ENCODE measurements around the gene CD74.

CD74 gene

DNA sequence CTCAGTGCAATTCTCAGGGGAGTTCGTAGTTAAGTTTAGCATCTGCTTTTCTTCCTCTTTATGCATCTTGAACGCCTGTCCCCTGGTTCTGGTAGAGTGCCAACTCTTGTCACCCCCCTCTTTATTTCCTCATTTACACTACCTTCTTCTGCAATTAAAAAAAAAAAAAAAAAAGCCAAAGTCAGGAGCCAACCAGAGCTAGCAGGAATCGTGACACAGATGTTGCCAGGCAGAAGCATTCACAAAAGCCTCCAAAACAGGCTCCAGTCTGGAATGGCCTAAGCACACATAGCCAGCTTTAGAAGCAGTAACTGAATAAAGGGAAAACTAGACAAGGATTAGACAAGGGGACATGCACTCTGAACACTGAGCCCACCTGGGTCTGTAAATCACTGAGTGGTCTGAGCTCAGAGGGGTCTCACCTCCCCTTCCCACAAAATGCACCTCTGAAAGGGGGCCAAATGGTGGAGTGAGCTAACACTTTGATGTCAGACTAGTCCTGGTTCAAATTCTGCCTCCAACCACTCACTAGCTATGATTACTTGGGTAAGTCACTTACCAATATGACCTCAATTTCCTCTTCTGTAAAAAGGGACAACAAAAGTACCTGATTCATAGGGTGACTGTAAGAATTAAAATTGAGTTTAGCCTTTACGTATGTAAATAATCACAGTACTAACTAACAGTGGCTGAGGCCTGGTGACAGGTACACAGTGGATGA, 2.0 kb downstream of the CD74 start:
- DNase-seq (ENCODE audit: low read depth in 3 of 3, low spot score in 1 of 3): no peak

DNA sequence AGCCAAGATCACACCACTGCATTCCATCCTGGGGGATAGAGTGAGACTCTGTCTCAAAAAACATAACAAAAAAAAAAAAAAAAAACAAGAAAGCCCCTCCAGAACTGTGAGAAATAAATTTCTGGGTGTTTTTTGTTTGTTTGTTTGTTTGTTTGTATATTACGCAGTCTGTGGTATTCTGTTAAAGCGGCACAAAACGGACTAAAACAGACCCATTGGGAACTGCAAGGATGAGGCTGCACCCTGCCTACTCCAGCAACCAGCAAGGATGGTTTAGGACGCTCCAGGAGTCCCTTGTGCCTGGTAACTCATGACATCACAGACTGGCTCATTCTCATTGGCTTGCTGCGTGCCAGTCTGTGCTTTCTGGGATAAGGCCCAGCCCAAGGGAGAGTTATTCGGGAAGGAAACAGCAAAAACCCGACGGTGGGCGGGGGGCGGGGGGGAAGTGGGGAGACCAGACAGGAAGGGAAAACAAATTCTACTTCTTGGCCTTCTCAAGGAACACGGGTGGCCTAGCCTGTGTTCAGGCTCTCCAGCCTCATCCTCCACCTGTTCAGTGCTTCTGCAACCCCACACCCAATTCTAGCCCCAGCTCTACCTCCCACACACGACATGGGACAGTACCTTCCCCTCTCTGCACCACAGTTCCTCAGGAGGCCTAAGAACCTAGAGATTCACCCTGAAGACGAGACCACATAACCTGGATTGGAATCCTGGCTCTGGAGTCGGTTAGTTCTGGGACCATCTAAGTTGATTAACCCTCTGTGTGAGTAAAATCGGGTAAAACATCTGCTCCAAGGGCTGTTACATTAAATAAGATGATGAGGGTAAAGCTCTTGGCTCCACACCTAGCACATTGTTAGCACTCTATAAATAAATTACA, 2.8 kb downstream of the CD74 start:
- DNase-seq (ENCODE audit: low read depth in 3 of 3, low spot score in 1 of 3): peak in 1 of 3 donors; percentile 17

DNA sequence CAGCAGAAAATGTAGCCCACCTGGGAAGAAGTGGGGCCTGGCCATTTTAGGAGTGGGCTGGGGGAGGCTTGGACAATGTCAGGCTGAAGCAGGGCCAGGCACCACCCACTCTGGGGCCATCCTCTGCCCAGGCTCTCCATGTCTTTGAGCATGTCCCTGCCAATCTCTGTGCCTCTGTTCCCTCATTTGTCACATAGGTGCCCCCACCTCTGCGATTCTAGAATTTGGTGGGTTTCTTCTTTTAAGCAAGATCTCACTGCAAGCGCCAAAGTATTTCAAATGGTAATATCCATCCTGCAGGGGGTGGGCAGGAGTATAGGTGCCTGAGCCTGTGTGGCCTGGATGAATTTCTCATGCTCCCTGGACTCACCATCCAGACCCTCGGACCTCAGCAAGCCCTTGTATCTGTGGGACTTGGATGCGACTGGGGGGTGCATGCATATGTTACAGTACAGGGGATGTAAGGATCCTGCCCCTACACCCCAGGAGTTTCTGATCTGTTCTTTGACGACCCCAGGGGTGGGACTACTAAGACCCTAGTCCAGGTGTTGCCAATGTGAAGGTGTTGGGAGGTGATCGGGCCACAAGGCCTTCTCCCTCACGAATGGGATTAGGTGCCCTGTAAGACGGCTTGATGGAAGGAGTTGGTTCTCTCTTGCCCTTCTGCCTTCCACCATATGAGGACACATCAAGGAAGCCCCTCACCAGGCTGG, 4.3 kb downstream of the CD74 start:
- DNase-seq (ENCODE audit: low read depth in 3 of 3, low spot score in 1 of 3): no peak

DNA sequence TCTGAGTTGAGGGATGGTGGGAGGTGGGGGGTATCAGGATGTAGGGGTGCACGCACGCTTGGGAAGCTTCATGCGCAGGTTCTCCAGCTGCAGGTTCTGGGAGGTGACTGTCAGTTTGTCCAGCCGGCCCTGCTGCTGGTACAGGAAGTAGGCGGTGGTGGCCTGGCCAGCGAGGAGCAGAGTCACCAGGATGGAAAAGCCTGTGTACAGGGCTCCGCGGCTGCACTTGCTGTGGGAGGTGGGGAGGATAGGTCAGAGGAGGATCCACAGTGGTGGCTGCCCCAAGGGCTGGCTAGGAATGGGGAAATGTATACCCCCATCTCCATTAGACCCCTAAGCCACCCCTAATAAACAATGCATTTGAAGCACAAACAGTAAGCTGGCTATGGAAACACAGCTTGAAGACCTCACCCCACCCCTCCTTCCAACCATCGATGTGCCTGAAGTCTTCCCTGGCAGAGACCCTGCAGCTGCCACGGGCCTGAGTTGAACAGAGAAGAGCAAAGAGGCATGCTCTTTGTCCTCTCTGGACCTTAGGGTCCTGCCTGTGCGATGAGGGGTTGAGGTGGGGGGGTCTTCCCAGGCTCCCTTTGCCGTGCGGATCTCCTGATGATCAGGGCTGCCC, 5.5 kb downstream of the CD74 start:
- no peak for DNase-seq (ENCODE audit: low read depth in 3 of 3, low spot score in 1 of 3)

DNA sequence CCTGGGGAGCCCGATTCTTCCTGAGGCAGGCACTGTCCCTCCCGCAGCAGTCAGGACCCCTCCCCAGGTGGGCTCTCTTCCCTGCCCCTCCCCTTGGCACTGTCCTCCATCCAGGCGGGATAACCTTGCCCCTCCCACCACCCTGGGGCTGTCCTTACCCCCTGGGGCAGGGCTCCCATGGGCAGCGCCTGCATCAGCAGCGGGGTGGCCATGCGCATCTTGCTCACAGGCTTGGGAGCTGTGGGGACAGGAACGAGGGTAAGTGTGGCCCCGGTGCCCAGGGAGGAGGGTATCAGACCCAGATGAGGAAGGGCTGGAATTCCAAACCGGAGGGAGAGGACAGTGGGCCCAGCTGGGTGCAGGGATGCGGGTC, 6.0 kb downstream of the CD74 start:
- no peak for DNase-seq (ENCODE audit: low read depth in 3 of 3, low spot score in 1 of 3)

DNA sequence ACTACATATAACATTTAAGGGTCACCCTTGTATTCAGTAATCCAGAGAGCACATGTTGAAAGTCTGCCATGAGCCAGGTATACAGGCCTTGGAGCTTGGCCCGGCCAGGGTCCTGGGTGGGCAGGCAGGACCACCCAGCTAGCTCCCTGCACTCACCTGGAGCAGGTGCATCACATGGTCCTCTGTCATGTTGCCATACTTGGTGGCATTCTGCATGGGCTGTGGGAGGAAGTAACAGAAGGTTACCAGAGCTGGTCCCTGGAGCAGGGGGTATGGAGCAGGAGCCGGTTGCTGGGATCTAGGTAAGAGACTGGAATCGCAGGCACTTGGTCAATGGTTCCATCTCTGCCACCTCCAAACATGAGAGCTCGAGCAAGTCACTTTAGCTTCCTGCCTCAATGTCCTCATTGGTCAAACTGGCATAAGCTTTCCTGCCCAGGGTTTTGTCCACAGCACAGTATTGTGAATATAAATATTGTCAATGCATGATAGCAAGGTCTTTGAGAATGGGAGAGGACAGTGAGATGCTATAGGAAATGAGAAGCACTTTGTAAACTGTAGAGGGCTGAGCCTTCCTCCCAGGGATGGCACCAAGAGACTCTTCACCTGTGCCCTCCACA, 6.5 kb downstream of the CD74 start:
- no peak for DNase-seq (ENCODE audit: low read depth in 3 of 3, low spot score in 1 of 3)

DNA sequence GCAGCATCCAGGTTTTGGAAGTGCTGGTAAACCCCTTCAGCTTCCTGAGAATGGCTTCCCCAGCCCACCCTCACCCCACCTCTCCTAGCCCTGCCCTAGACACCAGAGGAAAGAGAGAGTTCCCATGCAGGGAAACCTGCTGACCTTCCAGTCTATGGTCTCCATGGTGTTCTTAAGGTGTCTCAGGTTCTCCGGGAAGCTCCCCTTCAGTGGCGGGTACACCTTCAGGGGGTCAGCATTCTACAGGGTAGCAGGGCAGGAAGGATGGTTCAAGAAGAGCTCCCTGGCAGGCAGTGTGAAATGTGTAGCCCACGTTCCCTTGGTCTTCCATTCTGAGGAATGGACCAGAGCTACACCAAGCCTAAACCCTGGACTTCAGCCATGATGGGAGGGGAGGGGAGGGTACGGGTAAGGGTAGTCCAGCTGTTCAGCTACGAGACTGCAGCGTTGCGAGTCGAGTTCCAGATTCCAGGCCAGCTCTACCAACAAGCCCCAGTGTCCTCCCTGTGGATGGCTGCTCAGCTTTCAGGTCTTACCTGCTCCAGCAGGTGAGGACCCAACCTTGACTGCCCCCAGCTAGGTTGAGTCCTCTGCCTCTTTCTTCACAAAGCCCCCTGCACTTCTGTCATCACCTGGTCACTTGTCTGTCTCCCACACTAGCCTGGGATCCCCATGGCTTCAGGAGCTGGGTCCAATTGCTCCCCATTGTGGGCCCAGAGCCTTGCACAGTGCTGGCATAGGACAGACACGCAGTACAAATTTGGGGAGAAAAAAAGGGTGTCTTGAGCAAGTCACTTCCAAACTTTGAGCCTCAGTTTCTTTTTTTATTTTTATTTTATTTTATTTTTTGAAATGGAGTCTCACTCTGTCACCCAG, 7.5 kb downstream of the CD74 start:
- no peak for DNase-seq (ENCODE audit: low read depth in 3 of 3, low spot score in 1 of 3)

DNA sequence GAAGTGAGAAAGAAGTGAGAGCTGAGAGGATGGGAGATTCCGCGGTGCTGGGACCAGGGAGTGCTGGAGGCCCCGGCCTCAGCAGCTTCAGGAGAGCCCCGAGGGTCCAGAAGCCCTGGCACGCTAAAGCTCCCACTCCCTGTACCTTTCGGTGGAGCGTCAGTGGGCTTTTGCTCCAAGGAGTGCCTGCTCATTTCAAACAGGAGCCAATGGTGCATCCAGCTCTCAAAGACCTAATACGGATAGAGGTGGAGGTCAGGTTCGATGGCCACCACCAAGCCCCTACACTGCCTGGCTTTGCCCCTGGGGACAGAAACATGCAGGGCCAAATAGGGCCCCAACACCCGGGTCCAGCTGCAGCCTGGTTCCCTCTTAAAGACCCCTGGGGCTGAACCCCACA, 8.2 kb downstream of the CD74 start:
- DNase-seq (ENCODE audit: low read depth in 3 of 3, low spot score in 1 of 3): no peak

DNA sequence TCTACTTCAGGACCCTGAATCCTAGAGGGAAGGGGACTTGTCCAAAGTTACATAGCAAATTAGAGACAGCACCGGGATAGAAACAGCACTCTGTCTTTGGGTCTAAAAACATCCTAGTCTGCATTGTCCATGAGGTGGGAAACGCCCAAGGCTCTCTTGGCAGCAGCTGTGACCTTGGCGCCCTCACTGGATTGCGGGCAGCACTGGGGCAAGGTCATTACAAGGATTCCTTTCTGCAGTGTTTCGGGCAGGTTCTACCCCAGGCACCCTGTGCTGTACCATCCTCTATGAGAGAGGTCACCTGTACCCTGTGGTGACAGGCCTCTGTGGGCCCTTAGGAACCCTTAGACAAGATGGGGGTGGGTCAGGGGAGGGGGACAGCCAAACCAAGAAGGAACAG, 8.6 kb downstream of the CD74 start:
- no peak for DNase-seq (ENCODE audit: low read depth in 3 of 3, low spot score in 1 of 3)

DNA sequence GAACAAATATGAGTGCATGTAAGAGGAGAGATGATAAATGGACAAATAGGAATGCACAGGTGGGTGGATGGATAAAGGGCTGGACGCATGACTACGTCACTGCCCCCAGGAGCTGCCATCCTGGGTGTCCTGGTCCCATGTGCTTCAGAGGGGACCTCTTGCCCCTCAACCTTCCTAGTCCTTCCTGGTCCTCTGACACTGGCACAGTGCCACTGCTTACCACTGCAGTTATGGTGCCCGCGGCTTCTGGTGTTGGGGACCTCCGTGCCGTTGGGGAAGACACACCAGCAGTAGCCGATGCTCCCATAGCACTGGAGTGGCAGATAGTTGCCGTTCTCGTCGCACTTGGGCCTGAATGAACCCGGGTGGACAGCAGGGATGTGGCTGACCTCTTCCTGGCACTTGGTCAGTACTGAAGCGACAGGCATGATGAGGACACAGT, 9.8 kb downstream of the CD74 start:
- DNase-seq (ENCODE audit: low read depth in 3 of 3, low spot score in 1 of 3): no peak

DNA sequence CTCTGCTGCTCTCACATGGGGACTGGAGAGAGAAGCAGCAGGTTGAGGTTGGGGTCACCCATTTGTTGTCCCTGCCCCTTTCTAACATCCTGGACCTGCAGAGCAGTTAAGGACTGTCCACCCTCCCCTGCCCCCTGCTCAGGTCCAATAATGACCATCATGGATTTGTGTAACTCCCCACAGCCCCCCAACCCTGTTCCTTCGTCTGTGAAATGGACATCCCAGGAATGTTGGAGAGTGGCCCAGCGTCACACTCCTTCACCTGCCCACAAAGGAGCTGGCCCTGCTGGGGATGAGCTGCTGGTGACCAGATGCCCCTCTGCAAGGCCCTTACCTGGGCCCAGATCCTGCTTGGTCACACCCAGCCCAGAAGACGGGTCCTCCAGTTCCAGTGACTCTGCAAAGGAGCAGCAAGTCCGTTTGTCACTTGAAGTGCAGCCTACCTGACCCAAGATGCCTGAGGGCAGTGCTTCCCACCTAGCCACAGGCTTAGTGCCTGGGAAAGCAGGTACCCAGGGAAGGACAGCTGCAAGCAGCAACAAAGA, 10.4 kb downstream of the CD74 start:
- DNase-seq (ENCODE audit: low read depth in 3 of 3, low spot score in 1 of 3): no peak

DNA sequence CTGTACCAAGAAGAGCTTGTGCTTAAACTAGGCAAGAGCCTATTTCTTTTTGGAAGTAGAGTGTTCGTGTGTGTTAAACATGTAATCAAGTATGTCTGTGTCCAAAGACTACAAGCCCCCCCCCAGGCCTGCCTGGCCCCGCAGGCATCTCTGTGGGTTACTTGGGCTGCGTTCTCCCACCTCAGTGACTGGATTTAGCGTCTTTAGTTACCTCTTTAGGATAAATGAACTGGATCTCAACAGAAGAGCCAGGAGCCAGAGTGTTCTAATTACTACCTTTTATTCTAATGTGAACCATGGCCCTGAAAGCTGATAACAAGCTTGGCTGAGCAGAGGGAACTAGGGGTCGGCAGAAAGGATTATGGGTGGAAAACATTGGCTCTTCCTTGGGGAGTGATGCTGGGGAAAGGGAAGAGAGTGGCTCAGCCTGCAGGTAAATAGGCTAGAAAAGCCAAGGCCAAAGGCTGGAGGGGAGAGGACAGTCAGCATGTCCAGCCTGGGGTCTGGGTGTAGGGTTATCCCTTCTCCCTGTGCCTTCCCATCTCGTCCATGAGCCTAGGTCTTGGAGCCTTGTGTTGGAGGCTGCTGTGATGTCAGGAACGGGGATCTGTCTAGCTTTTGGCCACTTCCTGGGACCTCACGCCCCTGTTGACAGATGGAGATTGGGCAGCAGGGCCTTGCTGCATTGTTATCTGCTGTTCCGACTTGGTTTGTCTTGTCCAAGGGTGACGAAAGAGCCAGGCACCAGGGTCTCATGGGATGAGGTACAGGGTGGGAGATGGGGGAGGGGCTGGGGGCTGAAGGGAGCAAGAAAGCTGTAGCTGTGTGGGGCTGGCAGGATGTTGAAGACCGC, 11.1 kb downstream of the CD74 start:
- no peak for DNase-seq (ENCODE audit: low read depth in 3 of 3, low spot score in 1 of 3)

DNA sequence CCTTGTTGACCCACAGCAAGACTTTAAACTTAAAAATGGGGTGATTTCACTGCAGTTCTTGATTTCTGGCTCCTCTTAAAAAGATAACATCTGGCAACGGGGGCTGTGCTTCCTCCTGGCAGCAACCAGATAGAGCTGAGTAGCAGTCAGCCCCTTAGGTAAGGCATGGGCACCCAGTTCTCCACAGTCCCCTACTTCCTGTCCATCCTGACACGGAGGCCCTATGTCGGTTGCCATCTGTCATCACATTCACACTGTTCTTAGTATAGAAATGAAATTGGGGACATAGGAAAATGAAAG, 11.7 kb downstream of the CD74 start:
- no peak for DNase-seq (ENCODE audit: low read depth in 3 of 3, low spot score in 1 of 3)

DNA sequence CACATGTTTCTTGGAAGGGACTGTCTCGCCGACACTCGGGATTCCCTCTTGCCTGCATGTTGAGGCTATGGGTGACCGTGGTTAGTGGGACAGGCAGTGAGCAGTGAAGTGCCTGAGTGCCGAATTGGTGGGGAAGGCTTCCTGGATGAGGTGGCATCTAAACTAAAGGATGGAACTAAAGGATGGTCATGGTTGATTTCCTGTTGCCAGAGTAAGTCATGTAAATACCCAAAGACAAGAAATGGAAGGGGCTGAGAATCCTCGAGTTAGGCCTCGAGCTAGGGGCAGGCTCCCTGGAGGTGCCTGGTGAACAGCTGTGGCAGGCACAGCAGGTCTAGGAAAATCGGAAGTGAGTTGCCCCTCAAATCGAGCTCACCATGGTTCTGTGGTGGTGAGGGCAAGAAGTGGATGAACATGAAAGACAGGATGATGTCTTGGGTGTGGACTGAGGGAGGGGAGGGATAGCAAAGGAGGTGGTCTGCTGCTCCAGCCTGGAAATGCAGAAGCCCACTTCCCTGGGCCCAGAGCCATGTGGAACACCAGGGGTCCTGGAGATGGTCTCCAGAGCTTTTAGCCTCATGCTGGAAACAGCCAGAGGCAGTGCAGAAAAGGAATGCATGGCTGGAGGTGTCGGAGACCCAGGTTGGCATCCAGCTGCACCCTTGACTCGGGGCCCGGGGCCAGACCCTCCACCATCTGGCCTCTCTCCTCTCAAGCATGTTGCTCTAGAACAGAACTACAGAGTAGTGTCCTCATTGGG, 12.2 kb downstream of the CD74 start:
- no peak for DNase-seq (ENCODE audit: low read depth in 3 of 3, low spot score in 1 of 3)

DNA sequence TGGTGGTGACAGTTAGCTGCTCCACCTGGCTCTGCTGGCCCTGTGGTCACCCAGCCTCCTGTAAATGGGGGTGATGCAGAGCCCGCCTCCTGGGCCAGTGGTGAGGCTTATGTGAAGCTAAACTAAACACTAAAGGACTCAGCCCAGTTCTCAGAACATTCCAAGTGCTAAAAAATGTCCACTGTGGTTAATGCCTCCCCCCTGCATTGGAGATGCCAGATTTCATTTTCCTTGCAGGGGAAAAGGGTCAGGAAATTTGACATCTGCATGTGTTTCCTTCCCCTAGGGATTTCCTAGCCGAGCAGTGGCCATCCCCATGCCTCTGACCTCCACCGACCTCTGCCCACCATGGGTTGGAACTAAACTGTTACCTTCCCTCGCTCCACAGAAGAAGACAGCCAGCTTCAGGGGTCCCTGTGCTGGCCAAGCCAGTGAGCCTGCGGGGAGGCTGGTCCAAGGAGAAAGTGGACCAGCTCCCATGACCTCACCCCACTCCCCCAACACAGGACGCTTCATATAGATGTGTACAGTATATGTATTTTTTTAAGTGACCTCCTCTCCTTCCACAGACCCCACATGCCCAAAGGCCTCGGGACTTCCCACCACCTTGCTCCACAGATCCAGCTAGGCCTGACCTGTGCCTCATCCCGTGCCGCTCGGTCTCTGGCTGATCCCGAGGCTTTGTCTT, 13.0 kb downstream of the CD74 start:
- no peak for DNase-seq (ENCODE audit: low read depth in 3 of 3, low spot score in 1 of 3)

DNA sequence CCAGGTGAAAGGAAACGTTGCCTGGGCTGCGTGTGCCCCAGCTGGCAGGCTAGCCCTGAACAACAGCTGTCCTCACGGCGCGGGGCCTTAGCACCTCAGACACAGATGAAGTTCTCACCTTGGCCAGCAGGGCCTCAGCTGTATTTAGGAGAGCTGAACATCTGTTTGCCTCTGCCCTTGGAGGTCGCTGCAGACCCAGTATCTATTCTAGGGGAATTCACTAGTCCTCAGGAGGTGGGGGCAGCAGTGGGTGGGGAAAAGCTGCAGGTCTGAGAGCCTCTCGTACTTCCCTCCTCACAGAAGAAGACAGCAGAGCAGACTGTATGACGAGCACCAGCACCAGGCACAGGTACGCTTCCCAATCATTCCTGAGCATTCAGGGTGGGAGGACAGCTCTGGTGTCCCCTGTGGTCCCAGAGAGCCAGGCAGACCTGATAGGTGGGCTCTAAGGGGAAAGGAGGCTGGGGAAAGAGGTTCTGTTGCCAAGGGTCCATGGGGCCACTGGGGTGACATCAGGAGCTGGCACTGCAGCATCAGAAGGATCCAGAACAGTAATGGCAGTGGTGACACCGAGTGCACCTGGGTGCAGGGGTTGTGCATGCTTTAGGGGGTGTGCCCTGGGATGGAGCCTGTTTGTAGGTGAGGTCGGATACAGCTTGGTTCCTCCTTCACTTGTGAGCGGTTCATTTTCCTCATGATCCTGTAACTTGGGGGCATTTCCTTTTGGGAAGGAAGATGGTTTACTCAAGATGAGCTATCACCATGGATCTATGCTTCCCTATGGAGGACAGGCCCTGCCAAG, 13.8 kb downstream of the CD74 start:
- no peak for DNase-seq (ENCODE audit: low read depth in 3 of 3, low spot score in 1 of 3)

Measured in stimulated activated CD4-positive, alpha-beta T cell treated with anti-CD3 and anti-CD28 coated beads, TNF-alpha, amount 100 ng/mL, for 1 hour (primary cell).